Umbilical cord (tissue), 2 donors: ENCODE measurements around the gene ATXN7. TPM values are rescaled to one million over a fixed set of nuclear protein-coding genes. Genes with fewer than 3 reads are reported as not detected.
A peak's percentile ranks its signal among the peaks of the same experiment; 100 is the strongest.

Experiments
- DNase-seq: peaks from one replicate; pipeline ENCODE4 v3.0.0-alpha.2; 2015; ENCODE audit warnings: low spot score
- total RNA-seq: library from RNA; depleted of rRNA; stranded (reverse); fragments of >200 nt; gene quantifications from one replicate; pipeline ENCODE4 v1.2.3, GENCODE V29; 2014; ENCODE audit warnings: low replicate concordance; ENCODE audit not compliant: insufficient read depth

Gene ATXN7
- total RNA-seq, 1 donor from 2014 or later, result 43.1 TPM

DNA sequence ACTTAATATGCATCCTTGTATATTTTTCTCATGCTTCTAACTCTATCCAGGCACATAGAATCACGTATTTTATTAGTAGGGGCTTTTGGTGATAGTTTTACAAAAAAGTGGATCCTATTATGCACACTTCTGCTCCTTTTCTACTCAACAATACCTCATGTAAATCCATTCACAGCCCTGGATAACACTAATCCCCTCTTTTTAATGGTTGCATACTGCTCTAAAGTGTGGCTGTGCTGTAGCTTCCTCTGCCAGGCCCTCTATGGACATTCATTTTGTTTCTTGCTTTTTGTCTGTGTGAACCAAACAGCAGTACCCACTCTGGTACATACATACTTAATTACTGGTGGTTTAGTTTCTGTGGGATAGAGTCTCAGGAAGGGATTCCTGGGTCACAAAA lies 99.8 kb downstream of the ATXN7 start:
- DNase-seq, result no peak

DNA sequence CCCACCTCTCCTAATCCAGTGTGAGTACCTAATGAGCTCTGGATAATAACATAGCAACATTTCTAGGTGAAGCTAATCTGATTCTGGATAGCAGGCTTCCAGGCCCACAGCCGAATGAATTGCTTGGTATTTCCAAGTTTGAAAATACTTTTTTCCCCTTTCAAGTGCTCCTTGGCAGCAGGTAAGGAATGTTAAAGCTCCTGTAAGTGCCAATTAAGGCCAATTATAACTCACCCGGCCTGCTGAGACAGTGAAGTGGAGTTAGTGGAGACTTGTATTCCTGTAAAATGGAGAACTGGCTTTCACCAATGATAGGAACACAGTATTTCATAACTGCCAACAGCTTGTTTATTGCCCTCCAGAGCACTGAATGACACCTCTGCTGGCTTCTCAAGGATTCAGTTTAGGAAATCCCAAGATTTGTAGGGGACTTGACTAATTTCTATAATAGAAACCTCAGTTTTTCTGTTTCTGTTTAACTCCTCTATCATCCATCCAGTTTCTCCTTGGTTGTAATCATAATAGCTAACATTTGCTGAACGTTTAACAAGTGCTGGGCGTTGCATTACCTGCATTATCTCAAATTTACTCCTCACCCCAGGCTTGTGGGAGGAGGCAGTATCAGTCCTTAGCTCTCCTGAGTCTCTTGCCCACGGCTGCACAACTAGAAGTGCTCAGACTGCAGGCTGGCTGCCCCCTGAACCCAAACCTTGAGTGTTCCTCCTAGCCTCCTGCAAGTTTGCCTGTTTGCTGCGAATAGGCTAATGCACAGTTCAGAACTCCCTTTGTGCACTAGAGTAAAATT lies 101.2 kb downstream of the ATXN7 start:
- no peak for DNase-seq

DNA sequence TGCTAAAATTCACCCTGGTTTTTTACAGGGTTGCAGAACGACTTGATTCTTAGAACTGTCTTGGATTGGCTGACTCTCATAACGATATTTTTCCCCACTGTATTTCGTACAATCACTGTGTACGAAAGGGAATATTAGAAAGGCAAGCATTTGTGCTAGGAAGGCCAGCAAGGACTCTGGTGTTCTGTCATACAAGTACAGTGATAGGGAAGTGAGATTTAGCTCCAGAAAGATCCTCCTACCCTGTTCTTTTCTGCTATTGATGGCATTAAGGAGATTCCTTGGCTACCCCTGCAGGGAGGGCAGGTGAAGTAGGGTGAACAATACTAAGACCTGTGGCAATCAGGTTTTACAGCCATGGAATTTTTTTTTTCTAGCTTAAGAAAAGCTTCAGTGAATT lies 102.3 kb downstream of the ATXN7 start:
- no peak for DNase-seq

DNA sequence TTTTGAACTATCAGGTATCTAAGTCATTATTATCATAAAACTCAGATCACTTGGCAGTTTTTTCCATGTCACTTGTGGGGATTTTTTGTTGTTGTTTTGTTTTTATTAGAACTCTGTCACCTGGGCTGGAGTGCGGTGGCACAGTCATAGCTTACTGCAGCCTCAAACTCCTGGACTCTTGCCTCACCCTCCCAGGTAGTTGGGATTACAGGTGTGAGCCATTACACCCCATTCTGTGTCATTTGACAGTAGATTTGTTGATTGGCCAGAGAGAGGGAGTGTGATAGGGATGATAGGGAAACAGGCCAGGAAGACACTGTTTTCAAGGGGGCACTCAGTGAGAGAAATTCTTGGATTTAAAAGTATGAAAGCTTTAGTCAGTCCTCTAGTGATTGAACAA lies 103.2 kb downstream of the ATXN7 start:
- no peak for DNase-seq

DNA sequence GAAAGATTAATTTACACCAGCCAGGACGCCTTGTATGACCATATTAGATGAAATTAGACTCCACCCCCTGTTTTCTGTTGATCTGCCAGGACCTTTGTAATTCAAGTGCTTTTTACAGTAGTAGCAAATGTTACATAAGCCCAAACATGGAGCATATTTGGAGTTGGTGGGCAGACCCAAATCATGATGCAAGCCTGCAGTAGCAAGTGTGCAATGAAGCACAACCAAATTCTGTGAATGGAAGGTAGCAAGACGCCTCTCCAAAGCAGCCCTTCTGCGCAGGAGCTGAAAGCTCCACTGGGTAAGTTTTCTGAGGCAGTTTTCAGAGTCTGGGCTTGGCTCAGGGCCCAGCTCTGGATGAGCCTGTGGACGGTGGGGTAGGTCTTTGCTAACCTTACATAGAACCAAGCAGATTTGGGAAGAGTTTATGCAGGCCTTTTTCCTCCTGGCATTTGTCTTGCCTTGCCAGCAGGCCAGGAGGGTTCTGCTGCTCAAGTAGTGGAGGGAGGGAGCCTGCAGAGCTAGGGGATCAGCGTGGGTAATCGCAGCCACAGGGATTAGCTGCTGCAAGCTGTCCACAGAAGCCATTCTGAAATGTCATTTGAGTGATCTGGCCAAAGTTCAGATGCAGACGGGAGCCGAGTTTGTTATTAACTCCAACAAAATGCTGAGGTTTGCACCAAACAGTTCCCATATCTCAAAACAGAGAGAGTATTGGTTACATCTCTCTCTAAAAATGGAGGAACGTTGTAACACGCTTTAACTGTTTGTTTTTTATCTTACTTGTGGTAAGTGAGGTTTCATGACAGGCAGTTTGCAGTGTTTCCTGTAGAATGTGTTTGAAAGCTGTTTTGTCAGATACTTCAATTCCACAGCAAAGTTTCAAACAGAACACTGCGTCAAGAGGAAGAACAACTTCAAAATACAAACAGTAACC lies 104.3 kb downstream of the ATXN7 start:
- peak; percentile 86 for DNase-seq

DNA sequence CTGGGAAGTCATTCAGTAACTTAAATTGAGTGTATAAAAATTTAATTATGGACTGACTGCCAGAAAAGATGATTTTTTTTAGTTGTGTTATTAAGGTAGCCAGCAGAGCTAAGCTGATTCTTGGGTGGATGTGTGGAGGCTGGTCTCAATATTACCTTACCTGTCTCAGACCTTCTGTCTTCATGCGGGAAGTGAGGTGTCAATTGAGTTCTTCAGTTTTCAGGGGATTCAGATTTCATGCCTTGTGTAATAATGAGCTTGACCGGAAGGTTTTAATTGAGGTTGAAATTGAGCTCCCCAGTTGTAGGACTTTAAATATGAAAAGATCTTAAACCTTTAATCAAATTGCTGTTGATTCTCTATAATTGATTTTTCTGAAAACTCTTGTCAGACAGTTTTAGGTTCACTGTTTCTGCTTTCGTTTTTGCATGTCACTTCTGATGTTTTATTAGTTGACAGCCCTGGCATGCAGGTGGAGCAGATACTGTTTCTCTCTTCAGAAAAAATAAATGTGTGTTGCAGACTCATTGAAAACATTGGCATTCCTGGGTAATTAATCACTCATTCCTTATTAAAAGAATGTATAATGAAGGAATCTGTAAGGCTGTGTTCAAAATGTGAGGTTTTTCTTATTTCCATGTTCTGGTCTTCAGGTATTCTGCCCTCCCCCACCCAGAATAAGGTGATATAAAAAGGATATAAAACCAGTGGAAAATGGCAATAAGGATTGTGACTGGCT lies 105.1 kb downstream of the ATXN7 start:
- no peak for DNase-seq

DNA sequence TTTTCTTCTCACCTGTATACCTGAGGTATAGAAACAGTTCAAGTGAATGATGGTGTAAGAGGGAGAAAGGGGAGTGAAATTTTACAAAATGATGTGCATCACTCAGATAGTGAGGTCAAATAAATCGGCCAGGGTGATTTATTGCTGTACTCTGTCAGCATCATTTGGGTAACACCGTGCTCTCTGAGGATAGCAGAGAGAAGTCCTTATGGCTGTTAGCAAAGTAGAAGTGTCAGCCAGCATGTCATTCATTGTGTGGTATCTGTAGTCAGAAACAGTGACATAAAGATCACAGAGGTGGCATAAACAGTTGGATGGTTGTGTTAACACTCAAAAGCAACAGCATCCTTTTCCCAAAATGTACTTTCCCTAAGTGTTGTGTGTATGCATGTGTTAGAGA lies 106.2 kb downstream of the ATXN7 start:
- no peak for DNase-seq

DNA sequence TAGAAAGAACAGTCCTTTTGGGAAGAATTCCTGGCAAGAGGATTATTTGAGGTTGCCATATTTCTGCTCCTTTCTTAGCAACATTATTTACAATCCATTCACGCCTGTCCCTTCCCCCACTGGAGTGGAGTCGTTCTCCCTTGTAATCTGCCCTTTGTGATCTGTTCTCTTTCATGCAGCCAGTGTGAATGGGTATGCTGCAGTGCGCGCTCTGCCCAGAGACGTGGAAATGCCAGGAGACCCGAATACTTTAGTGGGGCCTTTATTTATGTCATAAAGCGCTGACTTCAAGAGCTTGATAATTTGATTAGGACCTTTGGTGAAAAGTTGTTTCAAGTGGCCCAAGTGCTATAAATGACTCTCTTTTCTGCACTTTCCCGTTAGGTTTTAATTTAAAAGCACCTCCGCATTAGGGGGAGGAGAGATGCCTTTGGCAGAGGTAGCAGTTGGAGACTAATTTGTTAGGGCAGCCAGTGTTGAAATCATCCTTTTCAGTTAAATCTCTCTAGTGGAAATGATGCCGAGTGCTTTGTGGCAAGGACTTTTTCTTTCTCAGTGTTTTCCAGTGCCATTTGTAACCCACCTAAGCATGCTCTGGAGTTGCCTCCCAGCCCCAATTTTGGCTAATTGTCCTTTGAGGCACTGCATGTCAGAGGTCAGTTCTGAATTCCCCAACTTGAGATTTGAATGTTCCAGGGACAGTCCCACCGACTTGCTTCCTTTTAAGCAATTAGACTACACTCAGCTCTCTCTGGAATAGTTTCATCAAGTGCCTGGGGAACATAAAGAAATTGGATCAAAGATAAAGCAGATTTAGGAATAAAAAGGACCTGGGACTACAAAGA lies 107.2 kb downstream of the ATXN7 start:
- peak; percentile 31 for DNase-seq

DNA sequence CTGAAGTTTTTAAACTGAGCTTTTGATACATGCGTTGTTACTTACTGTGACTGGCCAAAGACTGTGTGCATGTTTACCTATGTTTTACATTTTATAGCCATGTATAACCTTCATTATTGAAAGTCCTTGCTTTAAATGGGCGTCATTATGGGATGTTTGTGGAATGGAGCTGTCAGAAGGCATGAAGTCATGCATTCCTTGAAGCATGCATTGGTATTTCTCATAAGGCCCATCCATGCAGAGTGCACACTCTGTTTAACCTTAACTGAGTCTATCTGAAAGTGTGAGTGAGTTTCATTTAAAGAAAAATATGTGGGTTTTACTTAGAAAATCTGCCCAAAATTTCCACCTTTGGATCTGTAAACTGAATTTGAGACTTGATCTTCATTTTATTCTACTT lies 108.5 kb downstream of the ATXN7 start:
- DNase-seq, result peak; percentile 74

DNA sequence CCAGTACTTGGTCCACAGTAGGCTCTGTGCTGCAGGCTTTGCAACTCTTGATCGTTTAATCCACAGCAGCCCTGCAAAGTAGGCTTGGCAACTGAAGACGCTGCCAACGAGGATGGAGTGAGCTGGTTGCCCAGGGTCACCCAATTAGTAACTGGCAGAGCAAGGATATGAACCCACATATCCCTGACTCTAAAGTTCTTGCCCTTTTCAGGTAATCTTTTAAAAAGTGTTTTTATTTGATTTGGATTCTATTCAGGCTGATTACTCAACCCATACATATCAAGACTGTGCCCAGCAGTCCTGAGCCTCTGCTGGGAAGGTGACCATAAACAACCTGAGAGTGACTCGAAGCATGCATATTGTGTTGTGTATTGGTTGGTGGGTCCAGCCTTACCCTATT lies 109.3 kb downstream of the ATXN7 start:
- DNase-seq, result no peak

DNA sequence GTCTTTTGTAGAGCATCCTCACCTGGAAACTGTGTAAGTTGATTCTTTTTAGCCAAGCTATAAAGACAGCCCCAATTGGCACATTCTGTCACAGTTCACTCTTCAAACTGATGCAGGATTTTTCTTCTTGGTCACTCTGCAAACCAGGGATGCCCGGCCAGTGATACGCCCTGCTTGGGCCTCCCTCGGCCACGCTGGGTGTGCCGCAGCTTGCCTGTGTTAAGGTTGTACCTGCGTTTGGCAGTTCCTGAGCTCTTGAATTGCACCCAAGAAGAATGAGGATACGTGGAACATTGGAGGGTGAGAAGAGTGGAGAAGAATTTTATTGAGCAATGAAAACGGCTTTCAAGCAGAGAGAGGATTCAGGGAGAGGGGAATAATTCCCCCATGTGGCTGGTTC lies 109.7 kb downstream of the ATXN7 start:
- DNase-seq, result no peak

DNA sequence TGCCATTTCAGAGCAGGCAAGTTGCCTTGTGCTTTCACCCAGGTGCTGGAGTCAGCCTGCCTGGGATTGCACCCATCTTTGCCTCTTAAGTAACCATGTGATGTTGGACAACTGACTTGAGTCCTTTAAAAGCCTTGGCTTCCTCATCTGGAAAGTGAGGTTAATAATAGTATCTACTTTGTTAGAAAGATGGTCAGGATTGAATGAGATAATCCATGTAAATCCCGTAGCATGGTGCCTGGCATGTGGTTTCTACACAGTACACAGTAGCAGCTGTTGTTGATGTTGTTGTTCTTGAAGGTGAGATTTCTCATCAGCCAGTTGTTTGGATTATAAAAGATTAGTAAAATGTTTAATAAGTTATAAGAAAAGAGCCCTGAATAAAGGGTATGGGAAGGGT lies 110.8 kb downstream of the ATXN7 start:
- DNase-seq, result no peak

DNA sequence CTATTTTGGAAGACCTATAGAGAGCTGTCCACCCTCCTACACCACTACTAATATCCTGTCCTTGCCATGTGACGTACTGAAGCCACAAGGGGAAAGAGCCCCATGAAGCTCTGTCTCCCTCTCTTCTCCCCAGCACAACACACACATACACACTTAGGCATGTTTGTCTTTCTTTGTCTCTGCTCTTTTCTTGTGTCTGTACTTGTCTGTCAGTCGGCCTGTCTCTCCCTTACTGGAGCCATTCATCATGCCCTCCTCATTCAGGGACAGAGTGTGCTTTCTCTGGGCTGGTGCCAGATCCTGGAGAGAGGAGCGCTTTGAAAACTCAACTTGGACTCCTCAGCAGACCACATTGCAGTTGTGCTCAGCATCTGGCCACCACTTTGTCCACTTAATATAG lies 112.1 kb downstream of the ATXN7 start:
- DNase-seq, result peak; percentile 44

DNA sequence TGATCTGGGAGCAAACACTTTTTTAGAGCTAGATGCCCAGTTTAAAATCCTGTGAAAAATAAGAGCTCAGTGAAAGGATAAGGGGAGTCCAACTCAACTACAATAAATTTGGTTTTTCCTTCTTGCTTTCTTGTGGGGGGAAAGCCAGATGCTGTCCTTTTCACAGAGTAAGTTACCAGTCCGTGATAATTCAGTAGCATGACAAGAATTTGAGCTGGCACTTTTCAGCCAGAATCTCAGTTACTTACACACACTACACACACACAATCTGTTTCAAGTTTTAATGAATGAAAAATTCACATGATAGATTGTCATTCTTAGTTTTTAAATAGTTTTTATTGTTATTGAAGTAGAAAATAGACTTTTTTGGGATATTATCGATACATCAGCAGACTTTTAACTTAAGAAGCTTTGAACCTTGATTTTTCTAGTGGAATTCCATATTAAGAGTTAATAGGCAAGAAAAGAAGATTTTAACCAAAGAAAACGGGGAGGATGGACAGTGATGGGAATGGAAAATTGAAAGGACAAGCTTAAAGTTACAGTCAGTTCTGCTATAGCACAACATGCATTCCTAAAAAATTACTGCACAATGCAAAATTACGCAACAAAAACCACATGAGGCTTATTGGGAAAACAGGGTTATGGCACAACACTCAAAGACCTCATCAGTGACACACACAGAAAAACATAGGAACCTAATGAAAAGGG lies 112.6 kb downstream of the ATXN7 start:
- DNase-seq, result peak; percentile 66

DNA sequence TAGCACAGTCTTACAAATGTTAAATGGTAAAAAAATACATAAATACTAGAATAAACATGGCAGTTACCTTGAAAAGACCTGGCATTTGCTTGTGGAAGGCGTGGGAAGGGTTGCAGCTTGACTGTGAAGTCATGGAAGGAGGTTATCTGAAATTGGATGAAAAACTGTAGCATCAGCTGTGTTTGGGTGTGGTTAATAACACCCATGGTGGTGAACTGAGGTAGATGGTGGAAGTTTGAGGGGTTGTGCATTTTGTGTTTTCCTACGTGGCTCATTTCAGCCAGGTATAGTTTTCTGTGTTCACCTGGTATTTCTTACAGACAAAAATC lies 113.2 kb downstream of the ATXN7 start:
- DNase-seq, result no peak

DNA sequence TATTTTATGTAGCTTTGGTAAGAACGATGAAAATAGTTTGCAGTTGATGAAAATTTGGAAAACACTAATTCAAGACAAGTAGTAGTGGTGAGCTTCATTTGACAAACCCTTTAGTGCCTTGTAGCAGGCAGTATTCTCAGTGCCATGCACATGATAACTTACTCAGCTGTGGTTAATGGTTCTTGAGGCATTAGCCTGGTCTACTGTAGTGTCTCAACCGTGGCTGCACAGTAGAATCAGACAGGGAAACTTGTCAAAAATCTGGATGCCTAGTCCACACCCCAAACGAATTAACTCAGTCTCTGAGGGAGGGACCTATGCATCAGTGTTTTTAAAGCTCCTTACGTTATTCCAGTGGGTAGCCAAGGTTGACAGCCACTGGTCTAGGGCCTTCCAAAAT lies 114.2 kb downstream of the ATXN7 start:
- no peak for DNase-seq

DNA sequence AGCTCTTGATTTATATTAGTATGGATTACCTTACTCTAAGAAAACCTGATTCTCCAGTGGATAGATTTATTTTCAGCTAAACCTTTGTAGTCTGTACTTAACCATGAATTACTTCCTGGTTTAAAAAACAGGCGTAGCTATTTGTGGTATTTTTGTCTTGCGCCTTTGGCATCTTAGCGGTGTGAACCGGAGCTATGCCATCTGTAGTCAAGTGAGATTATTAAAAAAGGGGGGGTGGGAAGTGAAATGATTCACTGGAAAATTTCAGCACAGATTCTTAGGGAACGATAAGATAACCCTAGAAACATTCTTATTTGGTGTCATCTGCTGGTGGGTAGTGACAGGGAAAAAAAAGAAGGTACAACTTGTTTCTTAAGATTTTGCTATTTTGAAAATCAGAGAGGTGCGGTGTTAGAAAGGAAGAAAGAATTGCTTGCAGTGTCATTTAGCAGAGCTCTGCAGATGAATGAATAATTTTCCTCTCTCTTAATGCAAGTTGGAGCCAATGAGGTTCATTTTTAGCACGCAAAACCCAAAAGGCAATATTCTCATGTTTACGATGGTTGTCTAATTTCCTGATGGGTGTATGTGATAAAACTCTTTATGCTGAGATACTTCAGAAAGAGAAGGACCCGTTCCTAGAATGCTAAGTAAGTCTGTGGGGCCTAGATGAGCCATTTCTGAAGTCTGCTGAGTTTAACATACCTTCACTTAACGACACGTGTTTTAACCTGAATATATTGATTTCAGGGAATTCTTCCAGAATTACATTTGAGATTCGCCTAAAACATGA lies 115.6 kb downstream of the ATXN7 start:
- DNase-seq, result peak; percentile 51

DNA sequence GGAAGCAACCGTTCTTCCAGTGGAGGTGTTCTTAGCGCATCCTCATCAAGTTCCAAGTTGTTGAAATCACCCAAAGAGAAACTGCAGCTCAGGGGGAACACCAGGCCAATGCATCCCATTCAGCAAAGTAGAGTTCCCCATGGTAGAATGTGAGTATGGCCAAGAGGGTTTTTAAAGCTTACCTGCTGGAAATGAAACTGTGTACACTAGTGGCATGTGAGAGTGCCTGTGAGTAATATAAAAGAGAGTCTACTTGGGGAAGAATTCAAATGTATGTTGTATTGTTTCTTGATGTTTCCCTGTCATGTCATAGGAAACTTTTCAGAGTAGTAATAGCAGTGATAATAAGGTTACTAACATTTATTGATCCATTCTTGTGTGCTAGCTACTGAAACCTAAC lies 116.4 kb downstream of the ATXN7 start:
- no peak for DNase-seq

DNA sequence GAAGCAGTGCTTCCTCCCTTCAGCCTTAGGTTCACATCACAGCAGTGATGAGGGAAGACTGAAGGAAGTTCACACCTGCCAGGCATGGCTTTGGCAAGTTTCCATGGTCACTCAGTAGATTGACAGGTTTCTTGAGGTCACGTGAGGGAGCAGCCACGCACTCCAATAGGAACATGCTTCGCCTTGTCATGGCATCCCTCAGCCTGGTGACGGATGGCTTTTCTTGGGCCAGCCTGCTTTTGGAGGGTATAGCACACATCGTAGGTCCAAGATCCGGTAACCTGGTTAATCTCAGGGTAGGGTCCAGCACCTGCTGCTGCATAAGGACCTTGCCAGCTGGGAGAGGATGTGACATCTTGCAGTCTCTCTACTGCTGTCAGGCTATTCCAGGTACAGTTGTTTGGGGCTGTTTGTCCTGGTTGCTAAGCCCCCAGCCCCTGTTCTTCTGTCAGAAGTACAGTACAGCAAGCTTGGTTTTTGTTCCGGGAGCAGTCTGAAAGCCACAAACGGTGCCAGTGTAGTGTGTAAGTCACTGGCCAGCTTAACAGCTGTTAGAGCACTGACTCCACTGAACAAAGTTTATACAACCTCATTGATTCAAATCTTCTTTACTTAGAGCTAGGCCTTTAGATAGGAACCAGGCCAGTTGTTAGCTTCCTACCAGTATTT lies 117.3 kb downstream of the ATXN7 start:
- DNase-seq, result no peak
